Hematopoietic multipotent progenitor cell treated with erythropoietin and hydrocortisone succinate and interleukin-3 and kit ligand, for 15 days (in vitro differentiated cells): ENCODE measurements around the gene FANCM.
"Not testable (repeated sequence)": the region's sequence is repeated elsewhere in the genome, so short reads cannot be mapped to it uniquely, and the experiment has no call there.

ENCODE experiments used
- DNase-seq: peaks from one replicate; pipeline ENCODE4 v3.0.0-alpha.2; 2015; ENCODE audit warnings: low spot score

Gene FANCM

DNA sequence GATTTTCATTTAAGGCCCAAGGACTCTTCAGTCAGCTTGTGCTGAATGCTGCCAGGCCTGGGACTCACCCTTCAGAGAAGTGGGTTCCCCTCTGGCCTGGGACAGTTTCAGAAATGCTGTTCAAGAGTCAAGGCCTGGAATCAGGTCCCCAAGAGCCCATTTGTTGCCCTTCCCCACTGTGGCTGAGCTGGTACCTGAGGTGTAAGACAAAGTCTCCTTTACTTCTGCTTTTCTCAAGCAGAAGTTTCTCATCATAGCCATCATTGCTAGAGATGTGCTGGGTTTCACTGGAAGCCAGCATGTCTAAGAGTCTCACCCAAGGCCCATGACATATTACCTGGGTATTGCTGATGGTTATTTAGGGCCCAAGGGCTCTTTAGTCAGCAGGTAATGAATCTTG, 8.9 kb downstream of the FANCM start:
- DNase-seq: no peak

DNA sequence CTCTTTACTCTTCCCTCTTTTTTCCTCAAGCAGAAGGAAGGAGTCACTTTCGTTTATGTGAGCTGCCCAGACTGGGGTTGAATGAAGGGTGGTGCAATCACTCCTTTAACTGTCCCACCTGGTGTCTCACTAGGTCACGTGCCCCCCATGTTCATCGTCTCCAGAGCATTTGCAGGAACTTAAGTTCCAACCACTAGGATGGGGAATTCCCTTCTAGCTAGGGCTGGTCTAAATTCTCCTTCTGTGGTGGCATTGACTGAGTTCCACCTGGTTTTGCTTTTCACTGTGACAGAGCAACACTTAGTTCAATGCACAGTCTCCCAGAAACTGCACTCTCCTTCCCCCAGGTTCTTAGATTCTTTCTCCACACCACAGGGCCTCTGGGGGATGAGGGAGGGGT, 9.5 kb downstream of the FANCM start:
- no peak for DNase-seq

DNA sequence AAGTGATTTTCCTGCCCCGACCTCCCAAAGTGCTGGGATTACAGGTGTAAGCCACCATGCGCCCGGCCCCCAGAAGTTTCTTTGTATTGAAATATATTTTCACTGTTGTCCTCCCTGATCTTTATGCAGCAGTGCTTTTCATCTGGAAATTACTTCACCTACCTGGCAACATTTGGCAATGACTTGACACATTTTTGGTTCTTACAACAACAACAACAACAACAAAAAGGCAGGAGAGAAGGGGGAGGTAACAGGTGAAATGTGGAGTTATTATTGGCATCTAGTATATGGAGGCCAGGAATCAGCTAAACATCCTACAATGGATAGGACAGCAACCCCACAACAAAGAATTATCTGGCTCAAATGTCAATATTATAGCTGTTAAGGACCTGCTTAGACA, 13.9 kb downstream of the FANCM start:
- no peak for DNase-seq

GRCh38 chr14:45150386-45150890, 14.7 kb downstream of the FANCM start:
- DNase-seq: no peak

- DNase-seq: no peak
These were observed 20.3 kb downstream of the FANCM start for GRCh38 chr14:45156067-45156466.

DNA sequence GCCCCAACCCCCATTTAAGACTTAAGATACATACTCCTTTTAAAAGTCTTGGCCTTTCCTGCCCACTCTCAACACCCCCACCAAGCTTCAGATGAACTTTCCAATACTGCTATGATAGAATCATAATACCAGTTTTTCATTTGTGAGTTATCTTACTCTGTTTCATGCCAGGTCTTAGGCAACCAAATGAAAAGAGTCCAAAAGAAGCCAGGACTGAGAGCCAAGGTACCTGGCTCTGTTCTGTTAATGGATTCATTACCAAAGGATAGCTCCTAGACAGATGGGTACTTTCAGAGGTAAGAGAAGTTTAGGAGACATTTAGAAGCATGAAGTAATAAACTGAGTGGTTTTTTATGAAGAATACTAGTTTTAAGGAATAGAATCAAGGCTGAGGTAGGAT, 34.2 kb downstream of the FANCM start:
- DNase-seq: no peak

- no peak for DNase-seq
These were observed 41.3 kb downstream of the FANCM start for GRCh38 chr14:45177076-45177475.

GRCh38 chr14:45181329-45181728, 45.6 kb downstream of the FANCM start:
- no peak for DNase-seq

DNA sequence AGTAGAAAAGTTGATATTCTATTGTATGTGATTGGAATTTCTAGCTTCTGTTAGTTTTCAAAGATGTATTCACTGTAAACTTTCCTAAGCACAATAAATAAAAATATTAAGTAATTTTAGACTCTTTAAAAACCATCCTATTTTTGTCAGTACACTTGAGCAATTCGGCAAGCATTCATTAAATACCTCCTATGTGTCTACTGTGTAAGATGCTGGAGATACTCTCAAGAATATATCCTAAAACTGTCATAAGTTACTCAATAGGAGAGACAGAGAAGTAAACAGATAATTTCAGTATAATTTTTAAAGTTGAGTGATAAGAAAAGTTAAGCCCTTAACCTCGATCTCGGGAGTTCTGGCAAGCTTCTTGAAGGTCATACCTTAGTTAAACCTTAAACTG, 46.1 kb downstream of the FANCM start:
- no peak for DNase-seq

GRCh38 chr14:45185100-45185814, 49.5 kb downstream of the FANCM start:
- DNase-seq: no peak

DNA sequence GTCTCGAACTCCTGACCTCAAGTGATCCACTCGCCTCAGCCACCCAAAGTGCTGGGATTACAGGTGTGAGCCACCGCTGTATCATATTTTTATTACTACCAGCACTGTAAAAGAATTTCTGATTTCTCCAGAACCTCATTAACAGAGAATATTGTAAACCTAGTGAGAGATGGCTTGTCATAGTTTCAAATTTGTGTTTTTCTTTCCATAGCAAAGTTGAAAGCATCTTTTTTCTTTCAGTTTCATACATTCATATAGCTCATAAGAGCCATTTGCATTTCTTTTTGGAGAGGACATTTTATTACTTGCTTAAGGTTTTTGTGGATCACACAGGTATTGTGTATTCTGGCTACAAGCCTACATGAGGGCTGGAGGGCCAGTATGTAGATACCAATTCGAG, 59.2 kb downstream of the FANCM start:
- DNase-seq: no peak

GRCh38 chr14:45198551-45198950, 62.8 kb downstream of the FANCM start:
- DNase-seq: no peak

- no peak for DNase-seq
These were observed 63.5 kb downstream of the FANCM start for GRCh38 chr14:45199230-45199629.

- no peak for DNase-seq
These were observed 66.2 kb downstream of the FANCM start for GRCh38 chr14:45201905-45202304.

DNA sequence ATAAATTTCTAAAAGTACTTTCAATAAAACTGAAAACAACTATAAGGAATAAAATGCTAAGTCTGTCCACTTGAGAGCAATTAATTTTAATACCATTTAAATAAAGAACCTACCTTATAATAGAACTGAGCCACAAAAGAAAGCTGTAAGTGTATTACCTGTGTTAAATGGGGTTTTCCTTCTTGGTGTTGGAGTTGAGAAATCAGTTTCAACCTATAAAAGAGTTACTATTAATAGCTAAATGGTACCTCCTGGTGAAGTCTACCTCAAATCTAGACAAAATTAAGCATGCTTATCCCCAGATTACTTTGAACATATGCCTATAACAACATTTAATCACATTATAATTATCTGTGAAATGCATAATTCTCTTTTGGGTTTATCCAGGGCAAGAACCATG, 68.5 kb downstream of the FANCM start:
- DNase-seq: no peak

- DNase-seq: no peak
These were observed 74.4 kb downstream of the FANCM start for GRCh38 chr14:45210159-45210558.

GRCh38 chr14:45211295-45211694, 75.6 kb downstream of the FANCM start:
- no peak for DNase-seq

- no peak for DNase-seq
These were observed 76.5 kb downstream of the FANCM start for GRCh38 chr14:45212231-45212630.

- DNase-seq: not testable (repeated sequence)
These were observed 78.0 kb downstream of the FANCM start for GRCh38 chr14:45213716-45214115.

DNA sequence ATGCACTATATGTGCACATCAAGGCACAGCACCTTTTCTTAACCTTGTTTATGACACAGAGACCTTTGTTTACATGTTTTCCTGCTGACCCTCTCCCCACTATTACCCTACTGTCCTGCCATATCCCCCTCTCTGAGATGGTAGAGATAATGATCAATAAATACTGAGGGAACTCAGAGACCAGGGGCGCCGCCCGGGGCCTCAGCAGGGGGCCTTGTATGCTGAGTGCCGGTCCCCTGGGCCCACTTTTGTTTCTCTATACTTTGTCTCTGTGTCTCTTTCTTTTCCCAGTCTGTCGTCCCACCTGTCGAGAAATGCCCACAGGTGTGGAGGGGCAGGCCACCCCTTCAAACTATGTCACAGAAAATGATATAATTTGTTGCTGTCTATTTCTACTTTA, 78.6 kb downstream of the FANCM start:
- not testable (repeated sequence) for DNase-seq

DNA sequence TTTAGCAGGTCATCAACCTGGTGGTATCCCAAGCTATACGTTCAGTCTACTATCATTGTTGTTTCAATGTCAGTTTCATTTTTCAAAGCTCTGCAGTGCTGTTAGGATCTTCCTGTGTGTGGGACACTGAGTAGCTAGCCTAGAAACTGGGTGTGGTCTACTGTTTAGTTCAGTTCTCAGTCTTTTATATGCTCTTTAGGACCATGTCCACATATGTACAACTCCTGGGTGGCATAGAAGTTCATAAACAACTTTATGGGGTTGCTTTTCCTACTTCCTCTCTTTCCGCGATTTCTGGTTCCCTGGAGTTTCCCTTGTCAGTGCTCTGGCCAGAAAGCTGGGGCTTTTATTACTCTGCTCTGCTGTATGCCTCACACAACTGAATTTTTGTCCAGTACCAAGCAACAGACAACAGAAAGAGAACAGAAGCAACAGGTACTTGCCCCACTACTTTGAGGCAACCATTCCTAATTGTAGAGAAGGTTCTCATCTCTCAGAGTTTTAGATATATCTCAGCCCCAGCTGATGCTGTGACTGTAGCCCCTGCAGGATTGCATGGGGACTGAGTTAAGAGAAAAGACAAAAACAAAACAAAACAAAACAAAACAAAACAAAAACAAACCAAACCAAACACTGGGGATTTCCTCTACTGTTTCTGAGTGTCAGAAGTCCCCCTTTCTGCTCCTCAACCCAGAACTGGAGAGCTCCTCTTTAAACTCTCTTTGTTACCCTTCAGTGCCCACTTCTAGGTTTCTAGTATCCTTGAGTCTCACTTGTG, 86.9 kb downstream of the FANCM start:
- no peak for DNase-seq

- no peak for DNase-seq
These were observed 91.8 kb downstream of the FANCM start for GRCh38 chr14:45227566-45227965.

GRCh38 chr14:45238988-45239387, 103.3 kb downstream of the FANCM start:
- DNase-seq: no peak

DNA sequence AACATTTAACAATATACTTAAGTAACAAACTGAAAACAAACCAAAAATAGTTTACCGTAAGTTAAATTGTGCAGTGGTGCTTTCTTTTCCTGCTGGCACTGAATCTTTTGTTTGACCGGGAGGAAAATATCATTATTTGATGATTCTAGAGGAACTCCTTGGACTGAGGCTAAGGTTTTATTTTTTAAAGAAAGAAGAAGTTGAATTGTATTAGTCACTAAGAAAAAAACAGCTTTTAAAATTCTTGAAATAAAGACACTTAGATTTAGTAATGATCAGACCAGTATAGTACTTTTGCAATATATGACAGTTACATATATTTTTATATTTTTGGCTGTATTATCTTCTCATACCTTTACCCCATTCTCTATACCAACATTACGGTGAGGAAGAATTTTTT, 107.0 kb downstream of the FANCM start:
- DNase-seq: no peak
